Progenitor cell of endocrine pancreas (in vitro differentiated cells): ENCODE data around the gene OSBPL10. TPM values are rescaled to one million over a fixed set of nuclear protein-coding genes. Genes with fewer than 3 reads are reported as not detected.

Experiments used
- DNase-seq: peaks from one replicate; pipeline ENCODE4 v3.0.0; 2021; ENCODE audit warnings: low spot score; ENCODE audit not compliant: unreplicated experiment
- H3K27ac Mint-ChIP-seq: 2 replicates; pipeline ENCODE4 v1.8.0; 2021; ENCODE audit warnings: mild to moderate bottlenecking, moderate library complexity, mixed read lengths
- H3K27me3 Mint-ChIP-seq: 2 replicates; pipeline ENCODE4 v1.8.0; 2021; ENCODE audit warnings: mixed read lengths
- H3K36me3 Mint-ChIP-seq: 2 replicates; pipeline ENCODE4 v1.8.0; 2022; ENCODE audit warnings: mixed read lengths; ENCODE audit not compliant: insufficient read depth
- H3K4me1 Mint-ChIP-seq: 2 replicates; pipeline ENCODE4 v1.8.0; 2021; ENCODE audit warnings: low read depth, mixed read lengths
- H3K4me3 Mint-ChIP-seq: 2 replicates; pipeline ENCODE4 v1.8.0; 2021; ENCODE audit warnings: low read depth, mild to moderate bottlenecking, moderate library complexity, mixed read lengths
- H3K9me3 Mint-ChIP-seq: 2 replicates; pipeline ENCODE4 v1.8.0; 2021; ENCODE audit warnings: low read depth, mixed read lengths
- CTCF ChIP-seq: fragments of 200-600 bp; sonication (generic); IDR thresholded peaks from one replicate; pipeline ENCODE4 v1.5.0; 2021; ENCODE audit warnings: antibody characterized with exemption, mild to moderate bottlenecking; ENCODE audit not compliant: unreplicated experiment
- total RNA-seq: library from RNA; stranded (reverse); gene quantifications from 2 replicates; pipeline ENCODE4 v1.2.1, GENCODE V29; 2021

Gene OSBPL10
- total RNA-seq, 1 donor from 2014 or later = 25.2 TPM

GRCh38 chr3:31614162-31614921 is 366.7 kb downstream of the OSBPL10 start:
- DNase-seq = no peak
- peaks cover 6% of the 10 kb centered on the region for H3K9me3 Mint-ChIP-seq
- H3K27me3 Mint-ChIP-seq = no peaks in the 10 kb centered on the region
- no peak for TF ChIP-seq CTCF
- peaks cover 19% of the 10 kb centered on the region for H3K4me1 Mint-ChIP-seq
- no peak overlapping the region for H3K4me3 Mint-ChIP-seq
- H3K36me3 Mint-ChIP-seq = peaks cover 18% of the 10 kb centered on the region
- no peak overlapping the region for H3K27ac Mint-ChIP-seq

GRCh38 chr3:31613654-31614053 is 367.4 kb downstream of the OSBPL10 start:
- DNase-seq = no peak
- TF ChIP-seq CTCF = no peak
- Mint-ChIP-seq H3K4me3 (no peak overlapping the region), H3K27me3 (no peaks in the 10 kb centered on the region), H3K27ac (peak overlapping the region; percentile 21), H3K9me3 (peaks cover 6% of the 10 kb centered on the region), H3K36me3 (peaks cover 17% of the 10 kb centered on the region), H3K4me1 (peaks cover 19% of the 10 kb centered on the region)

GRCh38 chr3:31613177-31613576 is 367.9 kb downstream of the OSBPL10 start:
- peak overlapping the region; percentile 21 for H3K27ac Mint-ChIP-seq
- H3K27me3 Mint-ChIP-seq = no peaks in the 10 kb centered on the region
- peaks cover 9% of the 10 kb centered on the region for H3K9me3 Mint-ChIP-seq

More at GRCh38 chr3:31613177-31613576, 367.9 kb downstream of the OSBPL10 start:
- TF ChIP-seq CTCF = no peak
- H3K36me3 Mint-ChIP-seq = peaks cover 21% of the 10 kb centered on the region
- peaks cover 19% of the 10 kb centered on the region for H3K4me1 Mint-ChIP-seq
- no peak for DNase-seq
- no peak overlapping the region for H3K4me3 Mint-ChIP-seq

Other genes starting within 250 kb of the OSBPL10 start
- 2.1 and 2.2 TPM in 2 replicates for gene ZNF860, start 488 bp upstream of the OSBPL10 start, total RNA-seq
- 13.0 and 13.8 TPM in 2 replicates for gene GPD1L, start 125.4 kb upstream of the OSBPL10 start, total RNA-seq